Vagina (tissue), 2 donors: ENCODE measurements around the gene SUMO2. TPM values are rescaled to one million over a fixed set of nuclear protein-coding genes. Genes with fewer than 3 reads are reported as not detected.
A peak's percentile ranks its signal among the peaks of the same experiment; 100 is the strongest.

Experiments used
- DNase-seq, 2 donors: peaks; one replicate each; pipeline ENCODE4 v3.0.0-alpha.2; 2017; ENCODE audit errors: extremely low spot score in 2 of 2
- H3K27ac ChIP-seq: fragments of 200-600 bp; sonication (generic); one replicate; pipeline ENCODE4 v1.5.1; 2019
- H3K27me3 ChIP-seq: fragments of 200-600 bp; sonication (generic); one replicate; pipeline ENCODE4 v1.5.1; 2019
- H3K36me3 ChIP-seq, 2 donors: fragments of 200-600 bp; sonication (generic); one replicate each; pipeline ENCODE4 v1.5.1; 2017 to 2019
- H3K4me1 ChIP-seq: fragments of 200-600 bp; sonication (generic); one replicate; pipeline ENCODE4 v1.5.1; 2019
- H3K4me3 ChIP-seq, 2 donors: fragments of 200-600 bp; sonication (generic); 1 replicate in 1 of 2; 2 replicates in 1 of 2; pipeline ENCODE4 v1.5.1; 2016 to 2019
- H3K9me3 ChIP-seq: fragments of 200-600 bp; sonication (generic); one replicate; pipeline ENCODE4 v1.5.1; 2019
- CTCF ChIP-seq, 3 experiments: fragments of 450-650 bp in 2 of 3; fragments of 200-600 bp in 1 of 3; sonication (generic) in 1 of 3; IDR thresholded peaks; one replicate each; pipeline ENCODE4 v1.5.1; 2017 to 2019; ENCODE audit warnings: antibody characterized with exemption in 3 of 3, mild to moderate bottlenecking in 2 of 3, moderate library complexity in 2 of 3
- POLR2A ChIP-seq, 2 donors: fragments of 450-650 bp; IDR thresholded peaks; one replicate each; pipeline ENCODE4 v1.6.1; 2017; ENCODE audit warnings: antibody characterized with exemption in 2 of 2, mild to moderate bottlenecking in 2 of 2, moderate library complexity in 2 of 2
- POLR2AphosphoS5 ChIP-seq, 2 donors: sonication (generic); formaldehyde crosslinking; IDR thresholded peaks; one replicate each; pipeline ENCODE4 v1.9.0; 2017; ENCODE audit warnings: antibody characterized with exemption in 2 of 2, mild to moderate bottlenecking in 2 of 2, low read depth in 1 of 2; ENCODE audit not compliant: insufficient read depth in 1 of 2
- intact Hi-C: fragments of 100-400 bp; cut with DNase I; formaldehyde crosslinking; loops from one replicate; pipeline ENCODE4 v1.15.1; 2023
- total RNA-seq: library from RNA; depleted of rRNA; stranded (reverse); fragments of >200 nt; gene quantifications from one replicate; pipeline ENCODE4 v1.2.3, GENCODE V29; 2016

Gene SUMO2
- total RNA-seq, 1 donor from 2014 or later, result 63.6 TPM

DNA sequence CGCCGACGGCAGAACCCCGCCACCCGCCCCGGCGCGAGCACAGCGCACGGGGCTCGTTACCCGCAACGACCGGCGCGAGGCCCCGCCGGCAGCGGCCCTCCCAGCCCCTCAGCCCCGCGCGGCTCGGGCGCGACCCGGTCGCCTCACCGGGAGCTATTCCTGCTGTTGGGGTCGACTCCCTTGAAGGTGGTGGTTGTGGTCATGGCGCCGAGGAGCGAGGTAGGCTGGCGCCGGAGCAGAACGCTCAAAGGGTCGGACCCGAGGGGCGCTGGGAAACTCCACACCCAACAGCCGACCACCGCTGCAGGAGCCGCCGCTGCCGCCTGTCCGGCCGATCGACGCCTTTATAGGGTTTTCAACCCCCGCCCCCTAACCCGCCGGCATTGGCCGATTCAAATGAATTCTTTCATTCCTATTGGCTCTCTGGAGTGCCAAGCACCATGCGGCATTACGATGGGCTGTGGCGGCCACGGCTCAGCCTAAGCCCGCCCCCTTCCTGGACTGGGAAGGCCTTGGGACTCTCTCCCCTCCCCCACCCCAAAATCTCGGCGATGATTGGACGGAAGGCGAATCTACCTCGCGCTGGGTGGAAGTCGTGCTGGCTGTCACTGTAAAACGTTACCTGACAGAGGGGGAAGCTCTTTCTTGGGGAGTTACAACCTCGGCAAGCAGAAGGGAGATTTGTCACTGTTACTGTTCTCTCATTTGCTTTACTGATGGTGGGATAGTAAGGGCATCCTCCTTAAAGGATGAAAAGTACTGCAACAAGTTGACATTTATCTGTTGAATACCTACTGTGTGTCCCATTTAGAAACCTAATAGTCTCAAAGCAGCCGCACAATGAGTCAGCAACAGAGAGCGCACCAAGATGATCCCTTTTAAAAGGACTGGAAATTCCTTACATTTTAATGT, 28.3 kb downstream of the SUMO2 start, which contains the start of gene JPT1:
Gene JPT1, minus strand, starts transcription at position 318 of the 912 bp plus-strand sequence. Its CDS starts 115 bp downstream, at position 203.
- Histone ChIP-seq H3K27ac (peak within 1 kb of the TSS; percentile 41), H3K36me3 (no peaks in the 10 kb centered on the region), H3K27me3 (no peaks in the 10 kb centered on the region), H3K9me3 (no peaks in the 10 kb centered on the region), H3K4me3 (peak within 1 kb of the TSS; percentile 85 to 94), H3K4me1 (peaks cover 28% of the 10 kb centered on the region)
- TF ChIP-seq POLR2AphosphoS5 (IDR thresholded peaks at IDR 0.05; ENCODE audit: insufficient read depth in 1 of 2, low read depth in 1 of 2) (peak; percentile 84 to 99), POLR2A (IDR thresholded peaks at IDR 0.05) (peak; percentile 75 to 98), CTCF (IDR thresholded peaks at IDR 0.05) (no peak)
- peak in 1 of 2 donors; percentile 98 for DNase-seq
- intact Hi-C loops, result no loop called here

DNA sequence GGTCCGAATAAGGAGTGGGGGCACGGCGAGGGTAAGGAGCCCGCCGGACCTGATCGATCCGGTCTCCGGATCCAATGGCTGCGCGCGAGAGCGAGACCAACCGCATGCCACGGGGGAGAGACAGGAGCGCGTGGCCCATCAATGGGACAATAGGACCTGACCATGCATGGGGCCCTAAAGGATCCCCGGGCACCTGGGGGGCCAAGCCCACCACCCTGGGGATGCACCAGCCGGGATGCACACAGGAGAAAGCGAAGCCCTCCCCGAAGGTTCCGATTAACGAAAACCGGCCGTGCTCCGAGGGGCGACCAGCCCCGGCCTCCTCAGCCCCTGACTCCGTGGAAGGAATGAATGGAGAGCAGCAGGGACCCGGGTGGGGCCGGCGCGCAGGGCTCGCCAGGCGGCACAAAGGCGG, 29.0 kb downstream of the SUMO2 start:
- DNase-seq, result peak in 1 of 2 donors; percentile 85

DNA sequence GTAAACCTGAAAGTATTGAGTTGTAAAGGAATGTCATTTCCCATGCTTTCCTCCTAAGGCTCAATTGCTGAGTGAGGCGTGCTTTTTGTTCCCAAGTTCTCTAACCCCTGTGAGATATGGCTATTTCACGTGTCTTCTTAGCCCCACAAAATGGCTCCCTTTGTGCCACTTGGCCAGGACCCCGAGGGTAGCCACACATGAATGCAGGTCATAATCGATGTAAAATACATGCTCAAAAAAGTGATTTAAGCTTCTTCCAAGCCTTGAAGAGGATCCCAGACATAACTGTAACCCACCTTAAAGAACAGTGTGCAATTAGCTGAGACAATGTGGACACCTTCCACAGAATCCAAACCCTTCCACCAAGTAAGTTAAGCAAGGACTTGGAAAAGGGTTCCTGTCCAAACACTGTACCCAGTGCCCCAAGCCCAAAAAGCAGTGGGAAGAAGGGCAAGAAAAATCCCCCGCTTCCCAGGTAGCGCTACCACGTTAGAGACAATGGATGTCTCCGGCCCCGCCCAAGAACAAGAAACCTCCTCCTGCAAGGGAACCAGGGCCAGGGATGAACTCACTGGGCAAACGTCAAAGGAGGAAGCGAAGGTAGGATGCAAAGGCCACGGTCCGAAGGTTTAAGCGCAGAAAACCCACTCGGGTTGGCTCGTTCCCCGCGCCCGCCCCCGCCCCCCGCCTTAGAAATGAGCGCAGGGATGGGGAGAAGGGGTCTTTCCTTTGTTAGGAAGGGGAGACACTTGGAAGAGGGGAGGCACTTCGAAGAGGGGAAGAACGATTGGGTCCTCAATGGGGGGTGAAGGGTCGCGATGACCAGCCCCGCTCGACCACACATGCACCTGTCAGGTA, 29.6 kb downstream of the SUMO2 start:
- no peak for TF ChIP-seq CTCF (IDR thresholded peaks at IDR 0.05)
- TF ChIP-seq POLR2A (IDR thresholded peaks at IDR 0.05), result no peak
- no peak for TF ChIP-seq POLR2AphosphoS5 (IDR thresholded peaks at IDR 0.05; ENCODE audit: insufficient read depth in 1 of 2, low read depth in 1 of 2)
- Histone ChIP-seq H3K27ac (peak overlapping the region; percentile 30), H3K4me1 (peaks cover 28% of the 10 kb centered on the region), H3K9me3 (no peaks in the 10 kb centered on the region), H3K27me3 (no peaks in the 10 kb centered on the region), H3K4me3 (peak overlapping the region; percentile 85 to 94), H3K36me3 (peaks cover 0 to 3% of the 10 kb centered on the region in 2 donors)
- DNase-seq, result no peak
- intact Hi-C loops, result no loop called here

More for the DNA sequence above, 29.0 kb downstream of the SUMO2 start:
- H3K36me3 ChIP-seq, result no peaks in the 10 kb centered on the region
- no peaks in the 10 kb centered on the region for H3K27me3 ChIP-seq
- peak overlapping the region; percentile 85 to 94 for H3K4me3 ChIP-seq
- intact Hi-C loops, result no loop called here
- no peaks in the 10 kb centered on the region for H3K9me3 ChIP-seq
- TF ChIP-seq CTCF (IDR thresholded peaks at IDR 0.05) (no peak), POLR2AphosphoS5 (IDR thresholded peaks at IDR 0.05; ENCODE audit: insufficient read depth in 1 of 2, low read depth in 1 of 2) (no peak), POLR2A (IDR thresholded peaks at IDR 0.05) (no peak)
- peak overlapping the region; percentile 30 for H3K27ac ChIP-seq
- H3K4me1 ChIP-seq, result peaks cover 28% of the 10 kb centered on the region

- Histone ChIP-seq H3K4me1 (peaks cover 28% of the 10 kb centered on the region), H3K9me3 (no peaks in the 10 kb centered on the region), H3K36me3 (peaks cover 0 to 9% of the 10 kb centered on the region in 2 donors), H3K4me3 (peak overlapping the region in 1 of 2 donors; percentile 85), H3K27ac (no peak overlapping the region), H3K27me3 (no peaks in the 10 kb centered on the region)
- intact Hi-C loops, result no loop called here
- no peak for DNase-seq
- TF ChIP-seq POLR2A (IDR thresholded peaks at IDR 0.05) (no peak), POLR2AphosphoS5 (IDR thresholded peaks at IDR 0.05; ENCODE audit: insufficient read depth in 1 of 2, low read depth in 1 of 2) (no peak), CTCF (IDR thresholded peaks at IDR 0.05) (no peak)
Measured at GRCh38 chr17:75152523-75152921, 30.2 kb downstream of the SUMO2 start.
